ENCODE measurements around the gene FCN3. TPM values are rescaled to one million over a fixed set of nuclear protein-coding genes. Genes with fewer than 3 reads are reported as not detected.

Gene FCN3
- total and polyA plus RNA-seq, 7 donors: 3.4 to 34.6 (median 12.9) TPM

DNA sequence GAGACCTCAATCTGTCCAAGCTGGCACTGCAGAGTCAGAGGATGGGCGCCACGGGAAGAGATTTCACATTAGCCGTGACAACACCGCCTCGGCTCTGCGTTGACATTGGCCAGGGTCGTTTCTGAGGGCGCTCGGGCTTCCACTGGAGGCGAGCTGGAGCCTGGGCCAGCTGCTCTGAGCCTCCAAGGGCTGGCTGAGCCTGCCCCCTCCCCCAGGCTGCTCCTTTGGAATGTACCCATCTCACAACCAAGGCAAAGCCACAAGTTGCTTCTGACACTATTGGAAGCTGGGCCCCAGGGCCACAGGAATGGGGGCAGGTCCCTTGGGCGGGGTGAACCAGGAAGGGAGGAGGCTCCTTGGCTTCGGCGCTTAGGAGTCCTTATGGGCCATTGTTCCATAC is 30.4 kb upstream of the FCN3 start:
- Histone ChIP-seq H3K27ac (peak overlapping the region; percentile 85), H3K27me3 (ENCODE audit: insufficient read depth in 3 of 3, low read length in 2 of 3) (peaks cover 0 to 3% (median 0%) of the 10 kb centered on the region in 3 donors), H3K9me3 (no peaks in the 10 kb centered on the region), H3K36me3 (ENCODE audit: insufficient read depth in 1 of 2, low read depth in 1 of 2) (peaks cover 0 to 35% of the 10 kb centered on the region in 2 donors), H3K4me1 (peaks cover 50% of the 10 kb centered on the region), H3K4me3 (no peak overlapping the region)
- DNase-seq (peak; percentile 55 to 75), ATAC-seq (peak; percentile 14 to 42 (median 30))
- WGBS, 3 donors: 34 to 48% (median 38%) methylated on average over 13 of the region's 13 CpGs
- TF ChIP-seq, protein P1, sequence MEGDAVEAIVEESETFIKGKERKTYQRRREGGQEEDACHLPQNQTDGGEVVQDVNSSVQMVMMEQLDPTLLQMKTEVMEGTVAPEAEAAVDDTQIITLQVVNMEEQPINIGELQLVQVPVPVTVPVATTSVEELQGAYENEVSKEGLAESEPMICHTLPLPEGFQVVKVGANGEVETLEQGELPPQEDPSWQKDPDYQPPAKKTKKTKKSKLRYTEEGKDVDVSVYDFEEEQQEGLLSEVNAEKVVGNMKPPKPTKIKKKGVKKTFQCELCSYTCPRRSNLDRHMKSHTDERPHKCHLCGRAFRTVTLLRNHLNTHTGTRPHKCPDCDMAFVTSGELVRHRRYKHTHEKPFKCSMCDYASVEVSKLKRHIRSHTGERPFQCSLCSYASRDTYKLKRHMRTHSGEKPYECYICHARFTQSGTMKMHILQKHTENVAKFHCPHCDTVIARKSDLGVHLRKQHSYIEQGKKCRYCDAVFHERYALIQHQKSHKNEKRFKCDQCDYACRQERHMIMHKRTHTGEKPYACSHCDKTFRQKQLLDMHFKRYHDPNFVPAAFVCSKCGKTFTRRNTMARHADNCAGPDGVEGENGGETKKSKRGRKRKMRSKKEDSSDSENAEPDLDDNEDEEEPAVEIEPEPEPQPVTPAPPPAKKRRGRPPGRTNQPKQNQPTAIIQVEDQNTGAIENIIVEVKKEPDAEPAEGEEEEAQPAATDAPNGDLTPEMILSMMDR (IDR thresholded peaks at IDR 0.05): no peak
- intact Hi-C loops (cut with DNase I): no loop called here

DNA sequence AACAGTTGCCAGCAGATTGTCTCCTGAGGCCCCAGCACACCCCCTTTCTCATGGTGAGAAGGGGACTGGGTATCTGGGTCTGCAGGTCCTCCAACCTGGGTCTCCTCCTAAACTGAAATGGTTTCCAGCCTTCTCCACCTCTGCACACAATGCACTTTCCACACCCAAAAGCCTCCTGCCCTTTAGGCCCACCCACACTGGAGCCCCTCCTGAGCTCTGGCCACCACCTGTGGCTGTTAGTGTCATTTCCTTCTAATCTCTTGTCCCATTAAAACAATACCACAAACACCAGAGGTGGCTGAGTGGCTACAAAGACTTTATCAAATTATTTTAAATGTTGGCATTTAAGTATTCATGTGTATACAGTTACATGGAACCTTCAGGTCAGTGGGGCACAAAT is 29.3 kb upstream of the FCN3 start:
- peak overlapping the region; percentile 85 for H3K27ac ChIP-seq
- H3K4me3 ChIP-seq: peak overlapping the region; percentile 45
- no peak for DNase-seq
- peaks cover 0 to 3% (median 0%) of the 10 kb centered on the region in 3 donors for H3K27me3 ChIP-seq (ENCODE audit: insufficient read depth in 3 of 3, low read length in 2 of 3)
- intact Hi-C loops (cut with DNase I): loop anchor here in 1 of 2 donors (5.0 kb wide), 1 partner anchor 258 kb away; no protein-coding TSS in a partner anchor
- peaks cover 50% of the 10 kb centered on the region for H3K4me1 ChIP-seq
- peak in 1 of 4 donors; percentile 0 for ATAC-seq
- H3K9me3 ChIP-seq: no peaks in the 10 kb centered on the region
- peaks cover 0 to 25% of the 10 kb centered on the region in 2 donors for H3K36me3 ChIP-seq (ENCODE audit: insufficient read depth in 1 of 2, low read depth in 1 of 2)
- TF ChIP-seq, protein P1 (IDR thresholded peaks at IDR 0.05): no peak

DNA sequence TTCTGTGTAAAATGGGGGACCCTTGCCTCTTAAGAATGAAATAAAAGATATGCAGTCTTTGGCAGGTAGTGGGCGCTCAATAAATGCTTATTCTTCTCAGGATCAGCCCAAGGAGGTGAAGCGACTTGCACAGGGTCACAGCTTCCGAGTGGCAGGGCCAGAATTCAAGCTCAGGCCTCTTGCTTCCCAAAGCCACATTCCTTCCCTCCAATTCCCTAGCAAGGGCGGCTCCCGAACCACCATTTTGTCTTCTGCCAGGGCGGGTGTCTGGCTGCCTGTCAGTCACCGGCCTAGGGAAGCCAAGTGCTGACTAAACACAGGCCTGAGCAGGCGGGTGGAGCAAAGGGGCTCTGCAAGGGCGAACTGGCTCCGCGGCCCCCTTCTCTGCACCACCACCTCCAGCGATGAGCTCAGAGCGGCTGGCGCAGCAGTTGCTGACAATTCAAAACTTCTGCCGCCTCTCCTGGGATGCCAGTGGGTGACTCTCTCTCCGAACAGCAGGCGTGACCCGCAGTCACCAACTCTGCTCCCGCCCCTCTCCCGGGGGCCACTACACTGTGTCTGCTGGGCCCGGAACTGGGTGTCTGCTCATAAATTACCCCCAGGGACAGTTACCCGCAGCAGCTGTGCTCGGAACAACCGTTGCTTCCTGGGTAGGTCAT is 28.6 kb upstream of the FCN3 start:
- TF ChIP-seq, protein P1 (IDR thresholded peaks at IDR 0.05): peak; percentile 19
- Histone ChIP-seq H3K4me1 (peaks cover 50% of the 10 kb centered on the region), H3K9me3 (no peaks in the 10 kb centered on the region), H3K4me3 (peak overlapping the region; percentile 45), H3K27ac (peak overlapping the region; percentile 85), H3K36me3 (ENCODE audit: insufficient read depth in 1 of 2, low read depth in 1 of 2) (peaks cover 0 to 18% of the 10 kb centered on the region in 2 donors), H3K27me3 (ENCODE audit: insufficient read depth in 3 of 3, low read length in 2 of 3) (peaks cover 0 to 3% (median 0%) of the 10 kb centered on the region in 3 donors)
- peak; percentile 61 to 77 (median 72) for ATAC-seq
- intact Hi-C loops (cut with DNase I): loop anchor here in 1 of 2 donors (5.0 kb wide), 1 partner anchor 259 kb away; no protein-coding TSS in a partner anchor
- DNase-seq: peak; percentile 81 to 91
- 10 to 13% (median 12%) methylated on average over 22 to 24 of the region's 24 CpGs for whole genome bisulfite sequencing, 3 donors

DNA sequence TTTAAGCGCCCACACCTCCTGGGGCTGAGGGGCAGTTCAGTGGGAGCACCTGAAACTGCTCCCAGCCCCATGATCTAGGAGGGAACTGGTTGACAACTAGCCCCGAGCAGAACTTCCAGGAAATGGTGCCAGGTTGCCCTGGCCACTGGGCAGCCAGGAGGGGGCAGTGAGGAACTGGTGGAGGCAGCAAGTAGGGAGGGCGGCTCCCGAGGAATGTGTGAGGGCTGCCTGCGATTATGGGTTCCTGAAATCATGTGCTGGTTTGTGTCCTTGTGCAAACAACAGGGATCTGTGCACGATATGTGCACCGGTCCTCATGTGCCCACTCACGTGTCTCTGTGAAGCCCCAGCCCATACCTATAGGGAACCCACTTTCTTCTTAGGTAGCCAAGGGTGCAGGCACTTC is 27.7 kb upstream of the FCN3 start:
- H3K9me3 ChIP-seq: no peaks in the 10 kb centered on the region
- WGBS, 3 donors: 21 to 22% (median 22%) methylated on average over 8 of the region's 8 CpGs
- DNase-seq (peak; percentile 75 to 89), ATAC-seq (peak; percentile 52 to 71 (median 59))
- H3K27me3 ChIP-seq (ENCODE audit: insufficient read depth in 3 of 3, low read length in 2 of 3): peaks cover 0 to 3% (median 0%) of the 10 kb centered on the region in 3 donors
- H3K4me3 ChIP-seq: peak overlapping the region; percentile 45
- intact Hi-C loops (cut with DNase I): loop anchor here in 1 of 2 donors (5.0 kb wide), 1 partner anchor 260 kb away; no protein-coding TSS in a partner anchor
- peaks cover 50% of the 10 kb centered on the region for H3K4me1 ChIP-seq
- H3K36me3 ChIP-seq (ENCODE audit: insufficient read depth in 1 of 2, low read depth in 1 of 2): peaks cover 0 to 9% of the 10 kb centered on the region in 2 donors
- H3K27ac ChIP-seq: peak overlapping the region; percentile 85
- TF ChIP-seq, protein P1 (IDR thresholded peaks at IDR 0.05): peak; percentile 56
